SK-N-SH (cell line): Measurements from ENCODE around the gene GNB2. TPM values are rescaled to one million over a fixed set of nuclear protein-coding genes. Genes with fewer than 3 reads are reported as not detected.
A peak's percentile ranks its signal among the peaks of the same experiment; 100 is the strongest.

ENCODE experiments used
- CTCF ChIA-PET: fragments of 300-600, 350-600 bp; formaldehyde crosslinking; extraction: SDS; loops from one replicate; lab custom pipeline; 2021; lab: Yijun Ruan, JAX
- POLR2A ChIA-PET: fragments of 350-600 bp; sonication (Branson Sonifier 250); formaldehyde crosslinking; extraction: SDS; loops from one replicate; lab custom pipeline; 2020; ENCODE audit warnings: antibody characterized with exemption, inconsistent platforms; lab: Yijun Ruan, JAX
- DNase-seq: peaks from one replicate; pipeline ENCODE4 v3.0.0; 2012
- H2AFZ ChIP-seq: fragments of 200-600 bp; sonication (generic); 2 replicates; pipeline ENCODE4 v1.8.1; 2016; ENCODE audit warnings: antibody characterized with exemption, mild to moderate bottlenecking, low read depth
- H3F3A ChIP-seq: fragments of 200-600 bp; sonication (generic); replicated peaks from 2 replicates; pipeline ENCODE3; 2016; ENCODE audit warnings: antibody characterized with exemption, mild to moderate bottlenecking; ENCODE audit not compliant: insufficient read depth
- H3K27ac ChIP-seq, 2 experiments: fragments of 200-500 bp in 1 of 2; fragments of 200-600 bp in 1 of 2; sonication (Bioruptor generic) in 1 of 2; sonication (generic), shearing (Covaris generic) in 1 of 2; 2 replicates each; pipeline versions ENCODE4 v1.5.1 to v1.6.1; 2014 to 2016; ENCODE audit warnings: low read depth in 2 of 2, inconsistent platforms in 1 of 2, low read length in 1 of 2, mild to moderate bottlenecking in 1 of 2, mixed read lengths in 1 of 2
- H3K27me3 ChIP-seq: fragments of 200-600 bp; sonication (generic), shearing (Covaris generic); 2 replicates; pipeline ENCODE4 v1.6.1; 2016; ENCODE audit warnings: mixed run types; ENCODE audit not compliant: insufficient read depth
- H3K36me3 ChIP-seq, 2 experiments: fragments of 200-500 bp in 1 of 2; fragments of 200-600 bp in 1 of 2; sonication (Bioruptor generic) in 1 of 2; sonication (generic) in 1 of 2; replicated peaks in 1 of 2; 2 replicates each; pipeline versions ENCODE3 to v1.5.1; 2014 to 2016; ENCODE audit warnings: low read length in 1 of 2, mild to moderate bottlenecking in 1 of 2; ENCODE audit not compliant: insufficient read depth in 2 of 2, control insufficient read depth in 1 of 2
- H3K4me1 ChIP-seq, 2 experiments: fragments of 200-500 bp in 1 of 2; fragments of 200-600 bp in 1 of 2; sonication (Bioruptor generic) in 1 of 2; sonication (generic), shearing (Covaris generic) in 1 of 2; 2 replicates each; pipeline versions ENCODE4 v1.5.1 to v1.6.1; 2014 to 2016; ENCODE audit warnings: low read depth in 1 of 2, low read length in 1 of 2, mixed run types in 1 of 2; ENCODE audit not compliant: insufficient read depth in 2 of 2, control insufficient read depth in 1 of 2
- H3K4me2 ChIP-seq: fragments of 200-600 bp; sonication (generic), shearing (Covaris generic); 2 replicates; pipeline ENCODE4 v1.6.1; 2017; ENCODE audit warnings: mixed run types
- H3K4me3 ChIP-seq, 2 experiments: fragments of 200-500 bp in 1 of 2; fragments of 200-600 bp in 1 of 2; sonication (Bioruptor generic) in 1 of 2; sonication (generic), shearing (Covaris generic) in 1 of 2; 2 replicates each; pipeline versions ENCODE4 v1.5.1 to v1.8.1; 2014 to 2016; ENCODE audit warnings: low read depth in 2 of 2, inconsistent platforms in 1 of 2, low read length in 1 of 2, mild to moderate bottlenecking in 1 of 2, mixed read lengths in 1 of 2, moderate library complexity in 1 of 2
- H3K79me2 ChIP-seq: fragments of 200-600 bp; sonication (generic); 2 replicates; pipeline ENCODE4 v1.8.1; 2017; ENCODE audit warnings: mild to moderate bottlenecking; ENCODE audit not compliant: insufficient read depth
- H3K9ac ChIP-seq: fragments of 200-600 bp; sonication (generic); 2 replicates; pipeline ENCODE4 v1.6.1; 2017; ENCODE audit warnings: mixed run types
- H3K9me2 ChIP-seq: fragments of 200-600 bp; sonication (generic); 2 replicates; pipeline ENCODE4 v1.6.1; 2017; ENCODE audit warnings: mixed run types
- H3K9me3 ChIP-seq: fragments of 200-600 bp; sonication (generic); 2 replicates; pipeline ENCODE4 v1.6.1; 2017; ENCODE audit warnings: mixed run types, mild to moderate bottlenecking, moderate library complexity
- H4K20me1 ChIP-seq: fragments of 200-600 bp; sonication (generic); 2 replicates; pipeline ENCODE4 v1.6.1; 2017; ENCODE audit warnings: mild to moderate bottlenecking, mixed run types; ENCODE audit not compliant: insufficient read depth
- CHD2 ChIP-seq: fragments of 150-350 bp; IDR thresholded peaks from 2 replicates; pipeline ENCODE4 v1.6.1; 2018; ENCODE audit warnings: low read length; ENCODE audit not compliant: partially characterized antibody
- CTCF ChIP-seq: fragments of 200-600 bp; sonication (generic); IDR thresholded peaks from 2 replicates; pipeline ENCODE4 v1.6.1; 2017; ENCODE audit warnings: antibody characterized with exemption, mild to moderate bottlenecking, moderate library complexity
- EP300 ChIP-seq, 2 experiments: IDR thresholded peaks; 2 replicates each; pipeline versions ENCODE4 v1.4.0 to v1.6.1; 2012; ENCODE audit warnings: borderline replicate concordance in 1 of 2, low read depth in 1 of 2, low read length in 1 of 2
- FOSL2 ChIP-seq: IDR thresholded peaks from 2 replicates; pipeline ENCODE4 v1.4.0; 2012; ENCODE audit warnings: low read depth, mild to moderate bottlenecking, moderate library complexity, borderline replicate concordance
- FOXJ3 ChIP-seq: sonication (generic); formaldehyde crosslinking; IDR thresholded peaks from 2 replicates; pipeline ENCODE4 v1.5.1; 2020; ENCODE audit warnings: mild to moderate bottlenecking, missing genetic modification reagents
- GABPA ChIP-seq: IDR thresholded peaks from 2 replicates; pipeline ENCODE4 v1.4.0; 2012; ENCODE audit warnings: low read depth, mild to moderate bottlenecking
- GATA2 ChIP-seq: sonication (generic); formaldehyde crosslinking; IDR thresholded peaks from 2 replicates; pipeline ENCODE4 v1.5.0; 2020; ENCODE audit warnings: mild to moderate bottlenecking, missing genetic modification reagents
- IRF3 ChIP-seq: fragments of 150-350 bp; IDR thresholded peaks from 2 replicates; pipeline ENCODE4 v1.6.1; 2016; ENCODE audit warnings: mild to moderate bottlenecking, low read depth, low read length
- MAX ChIP-seq: IDR thresholded peaks from 2 replicates; pipeline ENCODE4 v1.4.0; 2012; ENCODE audit warnings: low read depth
- NFIC ChIP-seq: IDR thresholded peaks from 2 replicates; pipeline ENCODE4 v1.4.0; 2012; ENCODE audit warnings: borderline replicate concordance
- POLR2AphosphoS5 ChIP-seq: IDR thresholded peaks from 2 replicates; pipeline ENCODE4 v1.6.1; 2012; ENCODE audit warnings: low read depth, low read length
- RCOR1 ChIP-seq: fragments of 150-350 bp; IDR thresholded peaks from 2 replicates; pipeline ENCODE4 v1.6.1; 2017; ENCODE audit warnings: antibody characterized with exemption, low read length
- REST ChIP-seq: IDR thresholded peaks from 2 replicates; pipeline ENCODE4 v1.6.1; 2012; ENCODE audit warnings: mild to moderate bottlenecking, low read depth, low read length, moderate library complexity
- TAF1 ChIP-seq: IDR thresholded peaks from 2 replicates; pipeline ENCODE4 v1.6.1; 2012; ENCODE audit warnings: low read depth, mild to moderate bottlenecking, low read length, moderate library complexity, borderline replicate concordance
- TCF12 ChIP-seq: IDR thresholded peaks from 2 replicates; pipeline ENCODE4 v1.4.0; 2012
- USF2 ChIP-seq: fragments of 150-350 bp; IDR thresholded peaks from 2 replicates; pipeline ENCODE4 v1.6.1; 2017; ENCODE audit warnings: antibody characterized with exemption, low read length, low read depth, borderline replicate concordance
- WGBS: methylation state at CpG from one replicate; pipeline ENCODE4 v1.1.6; 2017; ENCODE audit warnings: low lambda C conversion rate; 5-methylcytosine and 5-hydroxymethylcytosine counted together
- polyA plus RNA-seq, 3 experiments: library from polyadenylated mRNA; depleted of rRNA; stranded (reverse); fragments of >200 nt; gene quantifications; 2 replicates each; pipeline ENCODE4 v1.2.3, GENCODE V29; 2012

GNB2 gene
- polyA plus RNA-seq, 1 of the 3 experiments (the other 2 are of a cell fraction), result 398 TPM

- no peak for TF ChIP-seq CTCF
- TF ChIP-seq TAF1, result no peak
- TF ChIP-seq GABPA, result no peak
Measured at GRCh38 chr7:100721505-100721812, 47.9 kb downstream of the GNB2 start (continued).

- TF ChIP-seq EP300 (IDR thresholded peaks at IDR 0.05; ENCODE audit: borderline replicate concordance in 1 of 2, low read depth in 1 of 2, low read length in 1 of 2), result no peak
- TF ChIP-seq, all 33 proteins: peak for 0
- Histone ChIP-seq H3K9me2 (no peaks in the 10 kb centered on the region), H3K9ac (no peak overlapping the region), H4K20me1 (no peaks in the 10 kb centered on the region), H3K4me2 (no peak overlapping the region), H3K9me3 (no peaks in the 10 kb centered on the region), H3K4me1 (peaks cover 0 to 3% of the 10 kb centered on the region in 2 experiments; a peak in 1 of 4 replicates), H3K36me3 (no peaks in the 10 kb centered on the region), H3K27me3 (peaks cover 28% of the 10 kb centered on the region), H3F3A (peaks cover 8% of the 10 kb centered on the region), H3K79me2 (no peaks in the 10 kb centered on the region), H3K27ac (no peak overlapping the region), H2AFZ (no peak overlapping the region), H3K4me3 (no peak overlapping the region)
- ChIA-PET CTCF (interaction anchor here (0.9 to 13.0 kb wide), 11 partner anchors 10 to 159 kb away, joined by 3 to 344 read pairs (median 5); partner anchors contain the start of genes EPHB4, POP7, SLC12A9 and ZAN), POLR2A (interaction anchor here (0.9 kb wide), 1 partner anchor 17 kb away, joined by 3 read pairs; the partner anchor contains the start of gene POP7)
- 76% methylated on average over 15 of the region's 17 CpGs for WGBS
- DNase-seq, result peak; percentile 14
Measured at GRCh38 chr7:100722480-100723212, 49.1 kb downstream of the GNB2 start.

GRCh38 chr7:100723732-100724275, 50.3 kb downstream of the GNB2 start:
- POLR2A ChIA-PET, result no interaction called here
- no peak overlapping the region for H3K9ac ChIP-seq
- peaks cover 0 to 3% of the 10 kb centered on the region in 2 experiments; a peak in 1 of 4 replicates for H3K4me1 ChIP-seq
- no peak overlapping the region for H2AFZ ChIP-seq
- H3K27ac ChIP-seq, result no peak overlapping the region
- H3K4me2 ChIP-seq, result no peak overlapping the region
- no peak for DNase-seq
- no peaks in the 10 kb centered on the region for H3K79me2 ChIP-seq
- CTCF ChIA-PET, result interaction anchor here (0.9 to 13.0 kb wide), 9 partner anchors 9 to 158 kb away, joined by 3 to 344 read pairs (median 23); partner anchors contain the start of genes EPHB4, MOSPD3, POP7 and SLC12A9
- H3K36me3 ChIP-seq, result no peaks in the 10 kb centered on the region
- 72% methylated on average over 16 of the region's 16 CpGs for WGBS
- no peaks in the 10 kb centered on the region for H4K20me1 ChIP-seq
- no peaks in the 10 kb centered on the region for H3K9me2 ChIP-seq
- H3F3A ChIP-seq, result peaks cover 8% of the 10 kb centered on the region
- no peak overlapping the region for H3K4me3 ChIP-seq
- H3K27me3 ChIP-seq, result peaks cover 28% of the 10 kb centered on the region
- no peaks in the 10 kb centered on the region for H3K9me3 ChIP-seq
- TF ChIP-seq CHD2, result no peak
- no peak for TF ChIP-seq NFIC
- TF ChIP-seq FOXJ3 (CRISPR knock-in tag), result no peak
- TF ChIP-seq REST, result no peak
- no peak for TF ChIP-seq POLR2AphosphoS5
- no peak for TF ChIP-seq EP300 (IDR thresholded peaks at IDR 0.05; ENCODE audit: borderline replicate concordance in 1 of 2, low read depth in 1 of 2, low read length in 1 of 2)
- no peak for TF ChIP-seq IRF3
- no peak for TF ChIP-seq TCF12
- TF ChIP-seq RCOR1, result no peak
- no peak for TF ChIP-seq MAX
- no peak for TF ChIP-seq FOSL2
- TF ChIP-seq USF2, result no peak
- no peak for TF ChIP-seq GATA2 (CRISPR knock-in tag)
